GM19324 (cell line): Measurements from ENCODE around the gene CREB3L1.
"Not testable (repeated sequence)": the region's sequence is repeated elsewhere in the genome, so short reads cannot be mapped to it uniquely, and the experiment has no call there.

Source experiments
- ATAC-seq: cut with Tn5 transposase; IDR thresholded peaks from one replicate; pipeline ENCODE4 v1.9.1; 2021; ENCODE audit warnings: mild to moderate bottlenecking, moderate library complexity; ENCODE audit not compliant: unreplicated experiment, low FRiP score

The CREB3L1 gene

DNA sequence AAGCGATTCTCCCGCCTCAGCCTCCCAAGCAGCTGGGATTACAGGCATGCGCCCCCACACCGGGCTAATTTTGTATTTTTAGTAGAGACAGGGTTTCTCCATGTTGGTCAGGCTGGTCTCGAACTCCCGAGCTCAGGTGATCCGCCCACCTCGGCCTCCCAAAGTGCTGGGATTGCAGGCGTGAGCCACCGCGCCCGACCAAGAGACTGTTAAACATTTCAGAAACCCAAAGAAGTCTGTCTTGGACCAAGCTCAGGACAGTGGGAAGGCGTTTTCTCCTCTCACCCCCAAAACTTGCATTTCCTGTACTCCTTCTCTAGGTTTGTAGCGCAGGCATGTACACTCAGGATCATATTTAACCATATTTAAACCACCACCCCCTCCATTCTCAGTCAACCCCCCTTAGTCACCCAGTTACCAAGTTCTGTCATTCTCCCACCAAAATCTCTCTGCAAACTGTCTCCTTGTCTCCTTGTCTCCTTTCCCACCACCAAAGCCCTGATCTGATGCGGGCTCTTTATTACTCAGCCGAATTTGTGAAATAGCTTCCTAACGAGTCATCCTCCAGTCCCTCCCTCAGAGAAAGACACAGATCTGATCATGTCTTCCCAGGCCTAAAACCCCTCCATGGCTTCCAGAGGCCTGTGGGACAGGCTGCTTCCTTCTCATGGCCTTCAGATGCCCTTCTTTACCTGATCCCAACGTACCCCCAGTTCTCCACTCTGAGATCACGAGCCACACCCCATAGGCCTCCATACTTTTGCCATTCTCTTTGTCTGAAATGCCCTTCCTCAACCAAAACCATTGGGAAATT is 29.0 kb upstream of the CREB3L1 start:
- ATAC-seq, result no peak

DNA sequence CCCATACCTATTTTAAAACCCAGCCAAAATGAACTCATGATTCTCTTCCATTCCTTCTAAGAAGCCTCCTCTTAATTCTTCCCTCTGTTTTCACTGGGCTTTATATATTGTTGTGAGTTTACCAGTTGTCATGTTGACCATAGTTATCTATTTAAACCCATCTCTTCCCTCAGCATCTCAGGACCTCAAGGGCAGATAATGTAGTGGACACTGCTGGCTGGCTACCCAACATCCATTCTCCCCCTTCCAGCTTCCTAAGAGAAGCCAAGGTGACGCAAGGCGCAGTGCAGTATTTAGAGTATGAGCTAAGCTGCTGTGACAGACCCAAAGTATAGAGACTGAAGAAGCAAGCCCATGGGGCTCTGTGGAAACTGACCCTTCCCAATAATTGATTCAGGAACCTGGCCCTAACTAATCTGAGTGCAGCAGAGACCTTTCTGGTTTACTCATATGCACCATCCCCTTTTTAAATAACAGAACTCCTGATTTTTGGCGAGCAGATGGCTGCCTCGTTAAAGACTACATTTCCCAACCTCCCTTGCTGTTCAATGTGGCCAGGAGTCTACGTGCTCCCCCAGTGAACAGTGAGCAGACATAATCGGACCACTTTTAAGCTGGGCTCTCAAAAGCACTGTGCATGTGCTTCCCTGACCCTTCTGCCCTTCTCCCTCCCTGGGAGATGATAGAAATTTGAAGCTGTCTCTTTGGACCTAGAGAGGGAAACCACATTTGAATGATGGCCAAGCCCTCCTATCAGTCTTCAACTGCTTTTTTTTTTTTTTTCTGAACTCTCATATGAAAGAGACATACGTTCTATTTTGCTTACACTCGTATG is 28.1 kb upstream of the CREB3L1 start:
- ATAC-seq, result no peak

DNA sequence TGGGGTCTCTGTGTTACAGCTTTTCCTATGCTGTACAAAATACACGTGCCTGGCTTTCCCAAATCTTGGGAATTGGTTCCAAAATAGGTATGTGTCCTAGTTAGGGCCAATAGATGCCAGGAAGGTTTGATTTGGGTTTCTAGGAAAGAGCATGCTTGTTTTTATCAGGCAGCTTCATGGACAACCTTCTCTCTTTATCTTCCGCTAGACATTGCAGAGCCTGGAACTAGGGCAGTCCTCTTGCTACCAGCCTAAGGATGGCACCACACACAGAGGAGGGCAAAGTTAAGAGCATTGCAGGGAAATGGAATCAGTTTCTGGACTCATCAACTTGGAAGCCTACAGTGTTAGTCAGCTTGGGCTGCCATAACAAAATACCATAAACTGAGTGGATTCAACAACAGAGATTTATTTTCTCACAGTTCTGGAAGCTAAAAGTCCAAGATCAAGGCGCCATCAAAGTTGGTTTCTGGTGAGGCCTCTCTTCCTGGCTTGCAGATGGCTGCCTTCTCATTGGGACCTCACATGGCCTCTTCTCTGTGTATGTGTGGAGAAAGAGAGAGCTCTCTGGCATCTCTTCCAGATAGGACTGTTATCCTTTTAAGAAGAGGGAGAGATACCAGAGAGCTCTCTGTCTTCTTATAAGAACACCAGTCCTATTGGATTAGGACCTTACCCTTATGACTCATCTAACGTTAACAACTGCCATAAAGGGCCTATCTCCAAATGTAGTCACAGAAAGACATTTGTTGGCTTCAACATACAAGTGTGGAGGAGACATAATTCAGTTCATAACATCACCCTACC is 27.3 kb upstream of the CREB3L1 start:
- ATAC-seq, result no peak

DNA sequence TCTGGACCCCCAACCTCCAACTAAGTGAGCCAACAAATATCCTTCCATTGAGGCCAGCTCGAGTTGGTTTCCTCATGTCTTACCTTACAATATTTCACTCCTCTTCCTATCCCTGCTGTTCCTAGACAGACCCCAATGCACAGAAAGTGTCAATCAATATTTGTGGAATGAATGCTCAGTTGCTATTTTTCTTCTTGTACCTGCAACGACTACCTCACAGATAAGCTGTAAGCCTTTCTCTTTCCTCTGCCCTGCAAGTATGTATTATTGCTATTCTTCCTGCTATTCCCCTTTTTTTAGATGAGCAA is 26.8 kb upstream of the CREB3L1 start:
- ATAC-seq, result no peak

DNA sequence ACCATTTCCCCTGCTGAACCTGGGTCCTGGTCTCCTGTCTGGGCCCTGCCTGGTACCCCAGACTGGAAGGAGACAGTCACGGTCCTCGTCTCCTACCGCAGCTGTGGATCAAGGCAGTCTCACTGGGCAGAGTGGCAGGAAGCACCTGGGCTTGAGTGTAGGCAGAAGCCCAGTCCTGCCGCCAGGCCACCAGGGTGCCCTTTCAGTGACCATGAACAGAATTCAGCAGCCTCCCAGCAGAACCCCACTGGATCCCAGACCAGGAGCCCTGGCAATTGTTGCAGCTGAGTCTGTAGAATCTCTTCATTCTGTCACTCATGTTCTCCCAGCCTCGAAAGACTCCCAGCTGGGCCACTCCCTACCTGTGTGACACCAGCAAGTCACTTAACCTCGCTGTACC is 25.5 kb upstream of the CREB3L1 start:
- no peak for ATAC-seq

DNA sequence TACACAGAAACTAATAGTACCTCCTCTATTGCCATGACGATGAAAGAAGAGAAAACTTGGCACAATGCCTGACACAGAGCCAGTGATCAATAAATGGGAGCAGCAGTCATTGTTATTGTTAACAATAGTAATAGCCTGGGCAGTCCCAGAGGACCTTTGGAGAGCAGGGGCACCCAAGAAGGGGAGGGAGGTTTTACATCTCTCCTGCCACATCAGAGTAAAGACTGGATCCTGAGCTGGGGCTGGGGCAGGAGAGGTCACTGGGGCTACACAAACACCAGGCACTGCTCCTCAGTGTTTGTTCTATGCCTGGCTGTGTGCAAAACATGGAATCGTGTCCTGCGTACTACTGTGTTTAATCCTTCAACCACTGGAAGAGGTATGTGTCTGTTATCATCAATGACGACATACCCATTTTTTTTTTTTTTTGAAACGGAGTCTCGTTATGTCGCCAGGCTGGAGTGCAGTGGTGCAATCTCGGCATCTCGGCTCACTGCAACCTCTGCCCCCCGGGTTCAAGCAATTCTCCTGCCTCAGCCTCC is 25.0 kb upstream of the CREB3L1 start:
- ATAC-seq, result no peak

DNA sequence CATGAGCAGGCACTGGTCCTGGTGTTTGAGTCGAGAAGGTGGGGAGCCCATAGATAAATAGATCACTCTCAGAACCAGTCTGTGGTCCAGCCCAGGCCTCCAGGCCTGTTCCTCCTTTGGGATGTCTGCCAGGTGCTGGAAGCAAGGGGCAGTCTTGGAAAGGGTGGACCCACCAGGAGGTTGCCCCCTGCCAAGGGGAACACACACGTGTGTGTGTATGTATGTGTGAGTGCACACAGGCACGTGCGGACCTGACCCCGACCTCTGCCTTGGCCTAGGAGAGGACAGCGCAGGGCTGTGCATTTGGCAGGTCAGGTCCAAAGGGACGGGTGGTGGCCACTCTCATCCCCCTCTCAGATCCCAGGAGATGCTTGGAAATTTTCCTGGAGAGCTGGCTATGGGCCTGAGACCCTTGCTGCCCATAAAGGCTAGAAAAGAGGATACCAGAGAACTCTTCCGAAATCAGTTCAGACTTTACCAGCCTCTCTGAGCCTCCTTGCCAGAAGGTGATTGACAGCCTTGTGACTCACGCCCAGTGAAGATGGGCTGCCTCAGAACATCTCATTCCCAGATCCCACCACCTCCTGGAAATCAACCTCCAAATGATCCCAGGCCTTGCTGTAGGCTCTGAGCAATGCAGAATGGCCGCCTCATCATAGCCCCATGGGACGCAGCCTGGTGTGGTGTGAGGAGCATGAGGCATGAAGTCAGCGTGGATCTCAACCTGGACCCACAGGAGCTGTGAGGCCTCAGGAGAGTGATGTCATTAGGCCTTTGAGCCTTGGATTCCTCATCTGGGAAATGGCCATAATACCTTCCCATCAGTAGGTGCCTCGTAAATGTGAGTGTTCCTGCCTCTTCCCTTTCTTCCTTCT is 24.0 kb upstream of the CREB3L1 start:
- ATAC-seq, result no peak

DNA sequence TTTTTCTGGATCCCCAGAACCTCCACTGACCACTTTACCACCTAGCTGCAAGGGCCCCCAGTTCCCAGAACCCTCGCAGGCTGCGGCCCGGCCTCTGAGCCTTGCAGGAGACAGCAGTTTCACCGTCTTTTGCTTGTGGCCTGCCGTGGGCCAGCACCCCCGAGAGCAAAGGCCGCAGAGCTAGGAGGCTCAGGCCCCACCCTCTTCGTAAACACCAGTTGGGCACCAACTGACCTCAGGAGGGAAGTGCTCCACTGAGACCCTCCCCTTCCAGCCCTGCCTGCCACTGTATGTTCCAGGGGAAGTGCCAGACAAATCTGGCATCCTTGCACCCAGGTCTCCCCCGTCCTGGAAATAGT is 23.4 kb upstream of the CREB3L1 start:
- ATAC-seq, result no peak

DNA sequence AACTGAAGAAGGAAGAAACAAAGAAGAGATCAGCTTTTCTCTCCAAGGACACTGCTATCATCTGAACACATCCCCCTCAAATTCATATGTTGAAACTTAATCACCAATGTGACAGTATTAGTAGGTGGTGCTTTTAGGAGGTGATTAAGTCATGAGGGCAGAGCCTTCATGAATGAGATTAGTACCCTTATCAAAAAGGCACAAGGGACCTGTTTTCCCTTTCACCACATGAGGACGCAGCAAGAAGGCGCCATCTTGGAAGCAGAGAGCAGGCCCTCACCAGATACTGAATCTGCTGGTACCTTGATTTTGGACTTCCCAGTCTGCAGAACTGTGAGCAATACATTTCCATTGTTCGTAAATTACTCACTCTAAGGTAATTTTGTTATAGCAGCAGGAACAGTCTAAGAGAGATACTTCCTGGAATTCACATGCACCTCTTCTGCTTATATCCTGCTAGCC is 20.9 kb upstream of the CREB3L1 start:
- no peak for ATAC-seq

DNA sequence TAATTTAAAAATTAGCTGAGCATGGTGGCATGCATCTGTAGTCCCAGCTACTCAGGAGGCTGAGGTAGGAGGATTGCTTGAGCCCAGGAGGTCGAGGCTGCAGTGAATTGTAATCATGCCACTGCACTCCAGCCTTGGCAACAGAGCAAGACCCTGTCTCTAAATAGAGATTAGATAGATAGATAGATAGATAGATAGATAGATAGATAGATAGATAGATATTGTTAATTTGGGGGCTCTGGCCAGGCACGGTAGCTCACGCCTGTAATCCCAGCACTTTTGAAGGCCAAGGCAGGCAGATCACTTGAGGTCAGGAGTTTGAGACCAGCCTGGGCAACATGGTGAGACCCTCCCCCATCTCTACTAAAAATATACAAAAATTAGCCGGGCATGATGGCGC is 18.1 kb upstream of the CREB3L1 start:
- ATAC-seq, result not testable (repeated sequence)

DNA sequence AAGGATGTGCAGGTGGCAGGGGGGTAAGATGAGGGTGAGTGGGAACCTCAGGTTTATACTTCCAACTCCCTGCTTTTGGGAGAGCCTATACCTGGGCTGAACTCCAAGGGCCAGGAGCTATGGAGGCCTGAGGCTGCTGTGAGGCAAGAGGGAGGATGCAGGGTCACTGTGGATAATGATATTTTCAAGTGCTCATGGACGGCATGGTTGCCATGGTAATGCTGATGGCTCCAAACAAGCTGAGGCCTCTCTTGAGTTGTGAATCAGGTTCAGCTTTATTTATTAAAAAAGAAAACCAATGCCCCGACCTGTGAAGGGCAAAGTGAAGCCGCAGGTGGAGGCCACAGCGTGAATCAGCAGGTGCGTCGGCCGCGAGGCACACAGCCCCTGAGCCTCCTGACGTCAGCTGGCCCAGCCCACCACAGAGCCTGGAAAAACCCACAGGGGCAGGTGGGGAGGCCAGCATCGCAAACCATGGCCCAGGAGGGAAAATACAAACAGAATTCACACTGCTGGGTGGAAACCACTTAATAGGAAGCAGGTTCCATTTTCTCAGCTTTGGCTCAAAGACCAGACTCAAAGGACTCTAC is 17.4 kb upstream of the CREB3L1 start:
- ATAC-seq, result no peak

DNA sequence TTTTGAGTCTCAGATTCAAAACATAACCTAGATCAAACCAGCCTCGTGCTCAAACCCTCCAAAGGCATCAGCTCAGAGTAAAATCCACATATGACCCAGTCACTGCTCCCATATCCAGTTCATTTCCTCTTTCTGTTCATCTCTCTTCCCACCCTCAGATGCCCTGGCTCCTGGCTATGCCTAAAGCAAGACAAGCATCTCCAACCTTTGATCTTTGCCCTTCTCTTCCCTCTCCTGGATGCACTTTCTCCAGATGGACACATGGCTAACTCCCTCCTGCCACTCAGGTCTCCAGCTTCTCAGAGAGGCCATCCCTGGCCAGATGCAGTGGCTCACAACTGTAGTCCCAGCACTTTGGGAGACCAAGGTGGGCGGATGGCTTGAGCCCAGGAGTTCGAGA is 14.3 kb upstream of the CREB3L1 start:
- ATAC-seq, result no peak

DNA sequence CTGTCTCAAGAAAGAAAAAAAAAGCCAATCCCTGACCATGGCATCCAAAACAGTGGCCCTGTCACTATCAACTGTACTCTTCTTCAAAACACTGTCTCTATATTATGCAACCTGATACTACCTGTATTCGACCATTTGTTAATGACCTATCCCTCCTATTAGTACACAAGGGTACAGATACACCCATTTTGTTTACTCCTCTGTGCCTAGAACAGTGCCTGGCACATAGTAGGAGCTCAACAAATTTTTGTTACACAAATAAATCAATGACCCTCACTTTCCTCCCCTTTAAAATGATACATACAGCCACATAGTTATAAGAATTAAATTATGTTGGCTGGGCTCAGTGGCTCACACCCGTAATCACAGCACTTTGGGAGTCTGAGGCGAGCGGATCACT is 13.4 kb upstream of the CREB3L1 start:
- ATAC-seq, result no peak

DNA sequence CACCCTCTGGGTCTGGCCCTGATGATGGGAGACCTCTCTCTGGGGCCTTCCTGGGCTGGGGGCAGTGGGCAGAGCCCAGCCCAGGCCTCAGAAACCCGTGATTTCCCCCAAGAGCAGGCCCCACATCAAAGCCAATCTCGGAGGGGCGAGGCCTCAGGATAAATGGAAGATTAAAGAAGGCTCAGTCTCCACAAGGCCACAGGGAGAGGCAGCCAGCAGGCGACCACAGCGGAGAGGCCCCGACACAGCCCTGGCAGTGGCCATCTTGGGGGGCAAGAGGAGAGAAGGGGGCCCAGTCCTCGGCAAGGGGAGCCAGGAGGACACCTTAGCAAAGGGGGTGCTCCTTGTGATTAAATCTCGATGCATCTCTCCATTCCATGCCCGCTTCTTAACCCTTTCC is 12.5 kb upstream of the CREB3L1 start:
- ATAC-seq, result no peak

DNA sequence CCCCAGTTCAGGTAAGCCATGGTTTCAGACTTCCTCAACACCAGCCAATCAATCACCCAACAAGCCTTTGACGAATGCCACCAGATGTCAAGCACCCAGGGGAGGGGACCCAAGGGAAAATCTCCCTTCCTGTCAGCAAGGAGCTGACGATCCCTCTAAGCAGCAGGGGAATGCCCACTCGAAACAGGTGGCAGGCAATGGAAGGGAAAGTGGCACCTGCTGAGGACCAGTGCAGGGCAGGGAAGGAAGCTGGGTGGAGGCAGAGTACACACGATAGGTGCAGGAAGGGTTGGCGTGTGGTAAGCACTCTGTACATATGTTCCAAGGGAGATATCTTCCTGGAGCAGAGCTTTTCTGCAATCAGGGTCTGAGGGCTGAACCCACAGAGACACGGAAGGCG is 11.7 kb upstream of the CREB3L1 start:
- ATAC-seq, result no peak

DNA sequence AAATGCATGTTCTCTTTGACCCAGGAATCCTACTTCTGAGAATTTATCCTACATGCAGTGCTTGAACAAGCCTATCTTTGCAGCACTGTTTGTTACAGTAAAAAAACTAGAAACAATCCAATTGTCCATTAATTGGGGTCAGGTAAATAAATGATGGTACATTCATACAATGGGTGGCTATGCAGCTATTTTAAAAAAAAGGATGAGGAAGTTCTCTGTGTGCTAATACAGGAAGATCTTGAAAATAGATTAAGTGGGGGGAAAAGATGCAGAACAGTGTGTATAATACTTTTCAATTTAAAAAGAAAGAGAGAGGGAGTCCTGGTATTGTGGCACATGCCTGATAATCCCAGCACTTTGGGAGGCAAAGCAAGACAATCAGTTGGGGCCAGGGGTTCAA is 9.5 kb upstream of the CREB3L1 start:
- no peak for ATAC-seq

DNA sequence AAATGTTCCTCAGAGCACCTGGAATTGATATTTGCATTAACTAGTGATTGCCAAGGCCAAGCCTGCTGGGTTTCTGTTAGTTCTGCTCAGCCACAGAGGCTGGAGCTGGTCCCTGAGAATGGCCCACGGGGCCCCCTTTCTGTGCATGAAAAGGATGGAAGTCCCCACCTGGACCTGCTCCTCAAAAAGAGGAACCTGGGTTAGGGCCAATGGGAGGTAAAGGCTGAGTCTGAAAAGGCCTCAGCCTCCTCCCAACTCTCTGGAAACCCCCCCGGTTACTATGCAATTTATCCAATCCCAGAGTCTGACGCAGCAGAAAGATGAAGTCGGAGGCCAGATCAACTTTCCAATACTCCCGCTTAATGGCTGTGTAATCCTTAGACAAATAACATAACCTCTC is 6.8 kb upstream of the CREB3L1 start:
- no peak for ATAC-seq

DNA sequence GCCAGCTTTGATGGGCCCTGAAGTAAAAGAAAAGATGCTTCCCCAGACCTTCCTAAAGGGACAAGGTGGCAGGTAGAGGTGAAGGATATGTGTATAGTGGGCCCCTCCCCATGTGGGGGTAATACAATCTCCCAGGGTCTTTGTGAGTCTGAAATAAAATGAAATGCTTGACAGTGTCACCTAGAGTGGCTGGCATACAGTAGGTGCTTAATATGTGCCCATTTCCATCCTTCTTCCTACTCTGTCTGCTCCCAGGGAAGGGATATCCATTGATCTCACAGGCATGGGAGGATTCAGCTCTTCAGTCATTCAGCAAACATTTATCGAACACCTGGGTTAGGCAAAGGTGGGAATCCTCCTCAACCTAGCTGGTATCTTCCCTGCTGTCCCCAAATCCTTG is 6.1 kb upstream of the CREB3L1 start:
- ATAC-seq, result no peak
